ENCODE measurements around the gene MLLT1. TPM values are rescaled to one million over a fixed set of nuclear protein-coding genes. Genes with fewer than 3 reads are reported as not detected.

The MLLT1 gene
- total RNA-seq, 2 experiments from 2014 or later = 35.7 to 37.9 TPM

- Mint-ChIP-seq H3K9me3 (no peaks in the 10 kb centered on the region), H3K36me3 (peaks cover 18% of the 10 kb centered on the region), H3K4me3 (no peak overlapping the region), H3K4me1 (ENCODE audit: low read depth) (peaks cover 36% of the 10 kb centered on the region), H3K27me3 (no peaks in the 10 kb centered on the region), H3K27ac (no peak overlapping the region)
- ChIA-PET POLR2A (no interaction called here), CTCF (interaction anchor here (1.1 kb wide), 1 partner anchor 27 kb away, joined by 3 read pairs; no protein-coding TSS in a partner anchor)
- intact Hi-C loops (cut with micrococcal nuclease) = no loop called here
- DNase-seq = no peak
Observed at GRCh38 chr19:6272913-6273600, 6.7 kb downstream of the MLLT1 start.

- Mint-ChIP-seq H3K27ac (no peak overlapping the region), H3K9me3 (no peaks in the 10 kb centered on the region), H3K4me3 (no peak overlapping the region), H3K27me3 (no peaks in the 10 kb centered on the region), H3K36me3 (peaks cover 18% of the 10 kb centered on the region), H3K4me1 (ENCODE audit: low read depth) (peaks cover 29% of the 10 kb centered on the region)
- DNase-seq = no peak
- CTCF ChIA-PET = interaction anchor here (0.8 to 1.1 kb wide), 2 partner anchors 27 to 54 kb away, joined by 3 to 4 read pairs; no protein-coding TSS in a partner anchor
- intact Hi-C loops (cut with micrococcal nuclease) = no loop called here
- POLR2A ChIA-PET = no interaction called here
Observed at GRCh38 chr19:6272411-6272791, 7.4 kb downstream of the MLLT1 start.

GRCh38 chr19:6271721-6272410 is 7.9 kb downstream of the MLLT1 start:
- H3K4me1 Mint-ChIP-seq (ENCODE audit: low read depth) = peaks cover 25% of the 10 kb centered on the region
- H3K27me3 Mint-ChIP-seq = no peaks in the 10 kb centered on the region
- CTCF ChIA-PET = interaction anchor here (0.8 to 1.1 kb wide), 2 partner anchors 28 to 53 kb away, joined by 3 to 4 read pairs; no protein-coding TSS in a partner anchor
- POLR2A ChIA-PET = no interaction called here
- H3K4me3 Mint-ChIP-seq = no peak overlapping the region
- peaks cover 18% of the 10 kb centered on the region for H3K36me3 Mint-ChIP-seq
- no peaks in the 10 kb centered on the region for H3K9me3 Mint-ChIP-seq
- intact Hi-C loops (cut with micrococcal nuclease) = no loop called here
- H3K27ac Mint-ChIP-seq = no peak overlapping the region
- no peak for DNase-seq

GRCh38 chr19:6271251-6271650 is 8.5 kb downstream of the MLLT1 start:
- Mint-ChIP-seq H3K4me1 (ENCODE audit: low read depth) (peaks cover 19% of the 10 kb centered on the region), H3K9me3 (no peaks in the 10 kb centered on the region), H3K36me3 (peaks cover 21% of the 10 kb centered on the region), H3K27me3 (no peaks in the 10 kb centered on the region), H3K4me3 (no peak overlapping the region), H3K27ac (no peak overlapping the region)
- intact Hi-C loops (cut with micrococcal nuclease) = no loop called here
- no peak for DNase-seq
- POLR2A ChIA-PET = no interaction called here
- CTCF ChIA-PET = interaction anchor here (0.6 to 1.9 kb wide), 2 partner anchors 53 to 614 kb away, joined by 3 to 6 read pairs; no protein-coding TSS in a partner anchor

GRCh38 chr19:6270822-6271221 is 9.0 kb downstream of the MLLT1 start:
- H3K27me3 Mint-ChIP-seq = no peaks in the 10 kb centered on the region
- no peak overlapping the region for H3K4me3 Mint-ChIP-seq
- DNase-seq = no peak
- POLR2A ChIA-PET = no interaction called here
- intact Hi-C loops (cut with micrococcal nuclease) = no loop called here
- no peaks in the 10 kb centered on the region for H3K9me3 Mint-ChIP-seq
- CTCF ChIA-PET = interaction anchor here (0.5 to 1.9 kb wide), 3 partner anchors 52 to 615 kb away, joined by 3 to 6 read pairs (median 3); no protein-coding TSS in a partner anchor
- H3K27ac Mint-ChIP-seq = no peak overlapping the region
- H3K36me3 Mint-ChIP-seq = peaks cover 21% of the 10 kb centered on the region
- H3K4me1 Mint-ChIP-seq (ENCODE audit: low read depth) = peaks cover 16% of the 10 kb centered on the region

- H3K36me3 Mint-ChIP-seq = peaks cover 24% of the 10 kb centered on the region
- no peak overlapping the region for H3K27ac Mint-ChIP-seq
- CTCF ChIA-PET = interaction anchor here (0.5 to 1.9 kb wide), 2 partner anchors 52 to 166 kb away, joined by 3 to 6 read pairs; no protein-coding TSS in a partner anchor
- intact Hi-C loops (cut with micrococcal nuclease) = no loop called here
- H3K27me3 Mint-ChIP-seq = no peaks in the 10 kb centered on the region
- H3K4me1 Mint-ChIP-seq (ENCODE audit: low read depth) = peaks cover 12% of the 10 kb centered on the region
- DNase-seq = no peak
- POLR2A ChIA-PET = no interaction called here
- H3K4me3 Mint-ChIP-seq = no peak overlapping the region
- no peaks in the 10 kb centered on the region for H3K9me3 Mint-ChIP-seq
Observed at GRCh38 chr19:6270076-6270745, 9.6 kb downstream of the MLLT1 start.

- Mint-ChIP-seq H3K27me3 (no peaks in the 10 kb centered on the region), H3K27ac (no peak overlapping the region), H3K36me3 (peaks cover 27% of the 10 kb centered on the region), H3K4me3 (no peak overlapping the region), H3K4me1 (ENCODE audit: low read depth) (peaks cover 8% of the 10 kb centered on the region), H3K9me3 (no peaks in the 10 kb centered on the region)
- ChIA-PET CTCF (interaction anchor here (1.9 kb wide), 1 partner anchor 51 kb away, joined by 6 read pairs; no protein-coding TSS in a partner anchor), POLR2A (no interaction called here)
- intact Hi-C loops (cut with micrococcal nuclease) = no loop called here
- DNase-seq = no peak
Observed at GRCh38 chr19:6269101-6269886, 10.5 kb downstream of the MLLT1 start.

GRCh38 chr19:6268382-6268771 is 11.4 kb downstream of the MLLT1 start:
- Mint-ChIP-seq H3K36me3 (peaks cover 29% of the 10 kb centered on the region), H3K4me1 (ENCODE audit: low read depth) (peaks cover 7% of the 10 kb centered on the region), H3K9me3 (no peaks in the 10 kb centered on the region), H3K4me3 (no peak overlapping the region), H3K27ac (peak overlapping the region; percentile 21), H3K27me3 (no peaks in the 10 kb centered on the region)
- intact Hi-C loops (cut with micrococcal nuclease) = no loop called here
- POLR2A ChIA-PET = no interaction called here
- no peak for DNase-seq
- CTCF ChIA-PET = no interaction called here

- no peaks in the 10 kb centered on the region for H3K27me3 Mint-ChIP-seq
- ChIA-PET CTCF (no interaction called here), POLR2A (interaction anchor here (0.7 kb wide), 1 partner anchor 34 kb away, joined by 3 read pairs; no protein-coding TSS in a partner anchor)
- peaks cover 31% of the 10 kb centered on the region for H3K36me3 Mint-ChIP-seq
- DNase-seq = no peak
- H3K27ac Mint-ChIP-seq = no peak overlapping the region
- H3K9me3 Mint-ChIP-seq = no peaks in the 10 kb centered on the region
- no peak overlapping the region for H3K4me3 Mint-ChIP-seq
- intact Hi-C loops (cut with micrococcal nuclease) = no loop called here
- H3K4me1 Mint-ChIP-seq (ENCODE audit: low read depth) = peaks cover 7% of the 10 kb centered on the region
Observed at GRCh38 chr19:6267552-6268381, 12.0 kb downstream of the MLLT1 start.

GRCh38 chr19:6264803-6265202 is 15.0 kb downstream of the MLLT1 start:
- Mint-ChIP-seq H3K27me3 (no peaks in the 10 kb centered on the region), H3K36me3 (peaks cover 22% of the 10 kb centered on the region), H3K4me3 (no peak overlapping the region), H3K27ac (no peak overlapping the region), H3K4me1 (ENCODE audit: low read depth) (no peaks in the 10 kb centered on the region), H3K9me3 (no peaks in the 10 kb centered on the region)
- CTCF ChIA-PET = no interaction called here
- POLR2A ChIA-PET = no interaction called here
- intact Hi-C loops (cut with micrococcal nuclease) = no loop called here
- DNase-seq = no peak

- H3K27me3 Mint-ChIP-seq = no peaks in the 10 kb centered on the region
- H3K9me3 Mint-ChIP-seq = no peaks in the 10 kb centered on the region
- DNase-seq = no peak
- ChIA-PET CTCF (no interaction called here), POLR2A (no interaction called here)
- peaks cover 19% of the 10 kb centered on the region for H3K36me3 Mint-ChIP-seq
- intact Hi-C loops (cut with micrococcal nuclease) = no loop called here
- no peak overlapping the region for H3K4me3 Mint-ChIP-seq
- H3K4me1 Mint-ChIP-seq (ENCODE audit: low read depth) = no peaks in the 10 kb centered on the region
- H3K27ac Mint-ChIP-seq = no peak overlapping the region
Observed at GRCh38 chr19:6263735-6264444, 15.9 kb downstream of the MLLT1 start.

All from activated CD4-positive, alpha-beta memory T cell treated with anti-CD3 and anti-CD28 coated beads for 36 hours (primary cell).